ENCODE measurements around the gene WWOX.

WWOX gene

DNA sequence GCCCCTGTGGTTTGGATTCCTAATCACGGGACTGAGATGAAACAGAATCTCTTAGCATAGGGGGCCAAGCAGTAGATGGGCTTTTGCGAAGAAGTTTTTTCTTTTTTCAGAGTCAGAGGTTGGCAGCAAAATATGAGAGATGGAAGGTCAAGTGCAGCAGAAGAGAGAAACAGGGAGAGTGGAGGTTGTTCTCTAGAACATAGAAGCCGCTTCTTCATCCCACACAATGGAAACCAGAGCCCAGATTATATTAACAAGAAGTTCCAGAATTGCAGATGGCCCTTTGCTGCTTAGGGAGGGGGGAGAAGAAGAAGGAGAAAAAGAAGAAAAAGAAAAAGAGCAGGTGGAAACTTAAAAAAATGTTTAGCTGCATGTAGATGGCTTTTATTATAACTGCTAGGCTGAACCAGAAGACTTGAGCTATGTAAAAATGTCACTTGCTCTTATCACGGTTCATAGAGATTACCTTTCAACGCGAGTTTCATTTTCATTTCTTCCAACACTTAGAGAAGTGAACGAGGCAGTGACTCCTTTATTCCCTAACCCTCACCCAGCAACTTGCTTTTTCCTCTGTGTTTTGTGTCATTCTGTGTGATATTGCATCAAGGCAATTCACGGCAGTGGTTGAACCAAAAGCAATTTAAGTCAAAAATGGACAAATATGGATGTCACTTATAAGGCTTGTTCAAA is 737.5 kb downstream of the WWOX start:
- no peak for DNase-seq

DNA sequence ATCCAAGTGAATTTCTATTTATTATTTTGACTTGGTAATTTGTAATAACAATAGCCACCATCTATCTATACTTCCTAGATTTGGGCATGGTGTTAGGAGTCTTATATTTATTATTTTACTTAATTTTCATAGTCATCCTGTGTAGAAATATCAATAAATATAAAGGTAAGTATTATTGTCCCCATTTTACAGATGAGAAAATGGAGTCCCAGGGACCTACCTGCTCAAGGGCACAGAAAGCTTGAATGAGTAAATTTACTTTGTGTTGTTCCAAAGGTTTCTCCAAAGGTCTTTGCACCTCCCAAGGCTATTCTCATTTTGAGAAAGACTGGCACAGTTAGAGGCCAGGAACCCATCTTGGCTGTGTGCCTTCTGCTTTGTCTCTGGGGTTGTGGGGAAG is 738.3 kb downstream of the WWOX start:
- DNase-seq: no peak

DNA sequence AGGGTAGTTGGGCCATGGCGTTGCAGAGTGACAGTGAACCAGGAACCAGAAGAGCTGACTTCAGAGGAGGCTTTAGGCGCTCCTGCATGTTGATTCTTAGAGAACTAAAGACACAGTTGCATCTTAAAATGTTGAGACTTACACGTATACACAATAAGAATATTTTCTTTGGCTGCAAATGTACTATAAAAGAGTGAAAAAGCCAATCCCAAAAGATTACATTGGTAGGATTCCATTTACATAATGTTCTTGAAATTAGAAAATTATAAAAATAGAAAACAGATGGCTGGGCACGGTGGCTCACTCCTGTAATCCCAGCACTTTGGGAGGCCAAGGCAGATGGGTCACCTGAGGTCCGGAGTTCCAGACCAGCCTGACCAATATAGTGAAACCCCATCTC is 738.8 kb downstream of the WWOX start:
- DNase-seq: no peak

DNA sequence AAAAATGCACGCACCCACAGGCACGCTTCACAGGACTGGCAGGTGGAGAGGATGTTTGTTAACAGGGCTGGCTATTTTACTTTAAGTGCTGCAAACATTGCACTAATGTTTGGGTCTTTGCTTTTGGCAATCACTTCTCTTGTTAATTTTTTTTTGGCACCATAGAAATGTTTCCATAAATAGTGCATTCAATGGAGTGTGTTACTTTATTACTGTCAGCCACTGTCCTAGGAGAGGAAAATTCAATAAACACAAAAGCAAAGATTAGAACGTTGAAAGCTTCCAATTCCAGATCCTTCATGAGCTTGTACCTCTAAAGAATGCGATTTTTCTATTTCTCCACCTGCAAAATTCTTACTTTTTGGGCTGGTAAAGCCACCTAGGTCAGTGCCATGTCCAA is 743.5 kb downstream of the WWOX start:
- no peak for DNase-seq

DNA sequence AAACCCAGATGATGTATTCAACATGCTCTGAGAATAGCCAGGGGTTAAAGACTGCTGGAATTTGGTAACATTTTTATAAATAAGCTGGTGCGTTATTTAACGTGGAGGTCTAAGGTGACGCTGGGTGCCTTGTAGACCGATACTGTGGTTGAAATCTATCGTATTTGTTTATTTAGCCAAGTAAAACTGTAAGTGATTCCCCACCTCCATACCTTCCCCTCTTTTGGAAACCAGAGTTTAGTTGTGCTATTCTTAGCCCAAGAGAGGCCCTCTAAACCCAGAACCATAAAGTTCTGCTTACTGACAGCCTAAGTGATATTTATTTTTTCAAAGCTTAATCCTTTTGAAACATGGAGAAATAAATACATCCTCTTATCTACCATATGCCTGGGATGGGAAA is 744.5 kb downstream of the WWOX start:
- no peak for DNase-seq

DNA sequence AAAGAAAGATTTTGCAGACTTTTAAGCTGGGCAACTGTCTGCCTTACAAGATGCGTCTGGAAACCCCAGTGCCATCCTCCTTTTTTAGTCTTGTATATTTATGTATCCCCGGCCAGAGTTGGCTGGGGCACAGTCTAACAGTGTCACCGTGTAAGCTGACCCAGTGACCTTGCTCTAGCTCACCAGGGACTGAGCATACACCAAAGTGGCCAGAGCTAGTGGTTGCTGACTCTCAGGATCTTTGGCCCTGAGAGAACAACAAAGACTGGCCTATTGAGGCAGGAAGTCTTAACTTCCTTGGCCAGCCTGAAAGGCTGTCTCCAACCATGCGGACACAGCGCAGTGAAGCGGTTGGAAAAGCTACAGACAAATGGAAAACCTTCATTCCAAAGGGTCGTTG is 745.2 kb downstream of the WWOX start:
- DNase-seq: peak in 2 of 51 donors; percentile 0 to 11

DNA sequence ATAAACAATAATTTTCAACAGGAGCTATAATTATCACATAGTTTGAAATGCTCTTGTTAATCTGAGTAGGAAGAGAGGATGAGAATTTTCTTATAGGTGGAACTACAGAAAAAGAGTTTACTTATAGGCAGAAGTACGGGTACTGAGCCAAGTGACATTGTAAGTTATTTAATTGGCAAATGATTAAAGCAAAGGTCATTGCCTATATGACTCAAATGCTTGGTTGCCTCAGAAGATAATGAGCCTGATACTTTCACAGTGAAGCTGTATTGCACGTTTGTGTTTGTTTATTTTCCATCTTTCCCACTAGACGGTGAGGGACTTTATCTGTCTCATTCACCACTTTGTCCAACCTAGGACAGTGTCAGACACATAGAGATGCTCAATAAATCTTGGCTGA is 751.8 kb downstream of the WWOX start:
- DNase-seq: no peak

DNA sequence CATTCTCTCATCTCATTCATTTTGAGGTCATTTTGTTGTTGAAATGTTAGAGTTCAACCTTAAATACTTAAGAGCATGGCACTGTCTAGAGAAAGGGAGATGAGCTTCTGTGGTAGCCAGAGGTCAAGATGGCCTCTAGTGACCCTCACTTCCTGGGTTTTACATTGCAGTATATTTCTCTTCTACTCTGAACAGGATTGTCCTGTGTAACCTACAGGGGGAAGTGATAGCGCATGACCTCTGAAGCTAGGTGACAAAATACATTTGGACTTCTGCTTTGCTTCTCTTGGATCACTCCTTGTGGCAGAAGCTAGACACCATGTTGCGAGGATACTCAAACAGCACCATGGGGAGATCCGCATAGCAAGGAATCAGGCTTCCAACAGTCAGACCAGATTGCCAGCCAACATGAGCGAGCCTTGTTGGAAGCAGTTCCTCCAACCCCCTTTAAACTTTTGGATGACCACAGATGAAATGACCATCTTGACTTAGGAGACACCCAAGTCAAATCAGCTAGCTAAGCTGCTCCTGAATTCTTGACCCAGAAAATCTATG is 752.7 kb downstream of the WWOX start:
- no peak for DNase-seq

DNA sequence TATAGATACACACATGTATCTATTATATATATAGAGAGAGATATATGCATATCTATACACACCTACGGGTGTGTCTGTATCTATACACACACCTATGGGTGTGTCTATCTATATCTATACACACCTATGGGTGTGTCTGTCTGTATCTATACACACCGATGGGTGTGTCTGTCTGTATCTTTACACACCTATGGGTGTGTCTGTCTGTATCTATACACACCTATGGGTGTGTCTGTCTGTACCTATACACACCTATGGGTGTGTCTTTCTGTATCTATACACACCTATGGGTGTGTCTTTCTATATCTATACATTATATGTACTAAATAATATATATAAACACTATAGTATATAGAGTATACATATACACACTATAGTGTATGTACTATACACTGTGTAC is 762.6 kb downstream of the WWOX start:
- DNase-seq: no peak

DNA sequence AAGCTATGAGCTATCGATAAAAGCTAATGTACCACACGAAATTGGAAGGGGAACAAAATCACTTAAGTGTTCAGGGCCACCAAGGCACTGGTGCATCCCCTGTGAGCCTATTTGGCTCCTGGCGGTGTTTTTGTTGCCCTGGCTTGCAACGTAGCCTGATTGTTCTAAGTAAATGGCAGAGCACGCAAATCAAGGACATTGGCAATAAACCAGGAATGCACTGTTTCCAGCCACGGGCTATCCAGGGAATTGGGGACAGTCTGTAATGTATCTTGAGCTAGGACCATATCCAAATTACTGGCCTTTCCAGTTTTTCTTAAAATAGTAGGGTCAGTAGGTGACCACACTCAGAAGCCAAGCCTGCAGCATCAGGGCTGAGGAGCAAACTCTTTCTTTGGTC is 767.1 kb downstream of the WWOX start:
- DNase-seq: peak in 12 of 51 donors; percentile 0 to 43 (median 4)

DNA sequence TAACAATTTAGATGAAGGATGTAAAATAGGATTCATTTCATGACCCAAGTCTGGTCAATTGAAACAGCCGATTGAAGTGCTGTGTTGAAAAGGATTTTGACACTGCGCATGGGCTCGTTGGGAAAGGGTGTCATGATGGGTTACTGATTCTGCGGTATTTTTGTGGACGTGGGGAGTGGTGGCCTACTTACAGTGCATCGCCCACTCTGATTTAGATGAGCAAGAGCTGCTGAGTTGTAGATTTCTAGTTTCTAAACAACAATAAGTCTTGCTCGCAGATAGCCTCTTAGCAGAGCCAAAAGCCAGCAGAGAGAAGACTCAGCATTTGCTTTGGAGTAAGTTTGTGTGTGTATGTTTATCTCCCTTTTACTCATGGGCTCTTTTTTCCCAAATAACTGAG is 770.0 kb downstream of the WWOX start:
- no peak for DNase-seq

DNA sequence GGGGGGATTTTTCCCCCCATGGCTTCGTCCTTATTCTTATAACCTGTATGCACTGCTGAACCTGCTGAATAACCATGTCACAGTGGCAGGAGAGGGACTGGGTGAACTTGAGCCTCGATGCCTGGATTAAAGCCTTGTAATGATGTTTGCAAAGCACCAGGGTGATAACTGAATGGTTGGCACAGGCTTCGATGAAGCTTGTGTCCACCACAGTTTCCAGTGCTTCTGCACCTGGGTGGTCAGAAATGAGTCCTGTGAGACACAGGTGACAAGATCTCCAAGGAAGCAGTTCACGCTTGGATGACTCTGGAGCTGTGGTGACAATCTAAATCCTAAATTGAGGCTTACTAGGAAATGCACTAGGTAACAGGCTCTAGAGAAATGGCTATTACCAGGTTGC is 771.8 kb downstream of the WWOX start:
- DNase-seq: no peak

DNA sequence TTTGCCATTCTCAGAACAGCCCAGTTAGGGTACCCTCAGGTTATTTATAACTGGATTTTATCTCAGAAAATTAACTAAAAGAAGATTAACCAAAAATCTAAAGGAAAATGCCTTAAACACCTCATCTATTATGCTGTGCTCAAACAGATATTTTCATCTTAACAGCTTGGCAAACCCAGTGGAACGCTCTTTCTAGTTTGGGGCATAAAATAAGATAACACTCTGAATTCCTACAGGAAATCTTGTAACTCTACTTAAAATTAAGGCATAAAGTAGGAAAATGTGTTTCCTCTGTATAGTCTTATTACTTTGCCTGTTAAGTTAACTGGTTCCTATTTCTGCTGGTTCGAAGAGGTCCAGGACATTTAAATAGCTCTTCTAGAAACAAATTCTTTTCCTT is 777.2 kb downstream of the WWOX start:
- no peak for DNase-seq

DNA sequence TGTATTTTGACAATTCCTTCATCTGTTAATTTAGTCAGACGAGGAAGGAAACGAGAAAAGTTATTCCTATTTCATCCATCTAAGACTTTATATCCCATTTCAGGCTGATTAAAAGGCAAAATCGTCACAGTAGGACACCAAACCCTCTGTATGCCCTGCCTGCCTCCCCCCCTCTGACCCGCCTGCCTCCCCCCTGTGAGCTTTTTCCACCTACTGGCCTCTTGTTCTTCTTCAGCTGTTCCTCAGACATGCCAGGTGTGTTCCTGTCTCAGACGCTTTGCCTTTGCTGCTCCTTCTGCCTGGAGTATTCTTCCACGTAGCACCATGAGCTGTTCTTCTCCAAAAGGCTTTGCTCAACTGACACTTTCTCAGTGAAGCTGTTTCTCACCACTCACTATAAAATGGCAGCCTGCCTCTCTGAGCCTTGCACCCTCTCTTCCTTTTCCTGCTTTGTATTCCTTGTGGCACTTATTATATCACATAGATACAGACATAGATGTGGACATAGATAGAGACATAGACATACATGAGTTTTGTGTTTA is 777.7 kb downstream of the WWOX start:
- DNase-seq: no peak

DNA sequence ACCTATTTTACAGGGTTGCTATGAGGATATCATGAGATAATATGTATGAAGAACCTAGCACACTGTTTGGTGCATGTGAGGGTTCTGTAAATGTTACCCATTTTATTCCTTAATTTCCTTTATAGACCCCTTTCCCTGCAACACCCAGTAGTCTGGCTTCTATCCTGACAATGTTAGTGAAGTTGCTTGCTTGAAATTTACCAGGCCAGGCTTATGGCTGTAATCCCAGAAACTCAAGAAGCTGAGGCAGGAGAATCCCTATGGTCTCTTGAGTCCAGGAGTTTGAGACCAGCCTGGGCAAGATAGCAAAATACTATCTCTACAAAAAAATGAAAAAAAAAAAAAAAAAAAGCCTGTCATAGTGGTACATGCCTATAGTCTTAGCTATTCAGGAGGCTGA is 779.1 kb downstream of the WWOX start:
- DNase-seq: no peak

DNA sequence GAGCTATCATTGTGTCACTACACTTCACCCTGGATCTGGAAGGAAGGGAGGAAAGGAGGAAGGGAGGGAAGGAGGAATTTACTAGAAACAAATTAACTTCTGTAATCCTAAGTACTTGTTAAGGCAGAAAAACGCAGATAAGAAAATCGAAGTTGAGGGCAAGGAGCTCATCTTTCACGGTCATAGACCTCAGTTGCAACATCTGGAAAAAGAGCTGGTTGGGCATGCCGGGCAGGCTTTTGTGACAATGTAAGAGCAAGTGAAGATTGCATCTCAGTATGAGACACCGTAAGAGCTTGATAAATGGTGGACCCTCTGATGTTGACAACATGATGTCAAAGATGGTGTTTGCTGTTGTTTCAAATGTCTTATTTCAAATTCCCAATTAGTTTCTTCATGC is 779.6 kb downstream of the WWOX start:
- no peak for DNase-seq

DNA sequence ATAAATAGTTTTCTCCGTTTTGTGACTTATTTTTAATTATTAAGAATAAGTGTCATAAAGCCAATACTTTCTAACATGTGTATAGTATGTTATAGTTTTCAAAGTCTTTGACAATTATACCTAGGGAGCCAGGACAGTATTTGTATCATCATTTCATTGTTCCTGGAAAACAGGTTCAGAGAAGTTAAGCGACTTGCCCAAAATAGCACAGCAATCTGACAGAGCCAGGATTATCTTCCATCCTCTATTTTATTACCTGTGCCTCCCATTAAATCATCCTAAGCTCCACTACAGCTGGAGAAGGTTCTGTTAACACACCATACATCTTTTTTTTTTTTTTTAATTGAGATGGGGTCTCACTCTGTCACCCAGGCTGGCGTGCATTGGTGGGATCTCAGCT is 782.7 kb downstream of the WWOX start:
- DNase-seq: no peak

DNA sequence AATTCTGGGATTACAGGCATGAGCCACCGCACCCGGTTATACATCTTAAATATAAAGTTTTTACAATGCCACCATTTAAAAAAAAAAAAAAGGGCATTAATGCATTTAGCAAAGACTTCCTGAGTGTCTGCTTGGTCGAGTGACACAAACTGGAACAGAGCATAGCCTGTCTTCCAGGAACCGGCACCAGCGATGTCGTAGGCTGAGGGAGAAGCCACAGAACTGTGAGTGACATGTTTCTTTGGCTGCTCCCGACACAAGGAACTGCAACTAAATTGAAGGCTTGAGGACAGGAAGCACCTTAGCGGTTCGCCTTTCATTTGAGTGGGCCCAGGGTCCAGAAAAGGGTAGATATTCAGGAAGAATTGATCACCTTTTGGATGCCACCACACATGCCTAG is 783.3 kb downstream of the WWOX start:
- no peak for DNase-seq

DNA sequence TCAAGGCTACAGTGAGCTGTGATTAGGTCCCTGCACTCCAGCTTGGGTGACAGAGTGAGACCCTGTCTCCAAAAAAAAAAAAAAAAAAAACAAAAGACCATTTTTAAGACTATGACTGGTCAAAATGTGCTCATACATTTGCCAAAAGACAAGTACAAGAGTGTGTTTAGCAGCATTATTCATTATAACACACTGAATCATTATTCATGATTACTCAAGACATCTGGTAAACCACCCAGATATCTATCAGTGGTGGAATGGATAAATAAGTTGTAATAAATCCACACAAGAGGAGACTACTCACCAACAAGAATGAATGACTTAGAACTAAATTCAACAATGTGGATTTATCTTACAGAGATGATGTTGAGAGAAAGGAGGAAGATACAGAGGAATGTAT is 784.8 kb downstream of the WWOX start:
- DNase-seq: no peak

DNA sequence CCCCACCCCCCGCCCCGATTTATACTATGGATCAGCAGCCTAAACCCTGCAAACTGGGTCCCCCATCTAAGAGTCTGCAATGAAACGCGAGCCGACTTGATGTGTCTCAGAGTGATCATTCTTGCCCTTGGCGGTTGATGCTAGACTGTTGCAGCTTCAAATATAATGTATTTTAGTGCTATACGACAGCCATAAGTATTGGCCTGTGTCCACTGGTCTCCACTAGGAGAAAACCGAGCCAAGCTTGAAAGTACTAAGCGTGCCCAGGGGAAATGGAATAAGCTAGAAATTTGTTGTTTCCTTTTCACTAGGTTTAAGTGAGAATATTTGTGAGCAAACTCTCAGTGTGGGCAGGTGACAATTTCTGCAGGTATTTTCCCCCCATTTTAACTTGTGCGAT is 789.9 kb downstream of the WWOX start:
- no peak for DNase-seq

DNA sequence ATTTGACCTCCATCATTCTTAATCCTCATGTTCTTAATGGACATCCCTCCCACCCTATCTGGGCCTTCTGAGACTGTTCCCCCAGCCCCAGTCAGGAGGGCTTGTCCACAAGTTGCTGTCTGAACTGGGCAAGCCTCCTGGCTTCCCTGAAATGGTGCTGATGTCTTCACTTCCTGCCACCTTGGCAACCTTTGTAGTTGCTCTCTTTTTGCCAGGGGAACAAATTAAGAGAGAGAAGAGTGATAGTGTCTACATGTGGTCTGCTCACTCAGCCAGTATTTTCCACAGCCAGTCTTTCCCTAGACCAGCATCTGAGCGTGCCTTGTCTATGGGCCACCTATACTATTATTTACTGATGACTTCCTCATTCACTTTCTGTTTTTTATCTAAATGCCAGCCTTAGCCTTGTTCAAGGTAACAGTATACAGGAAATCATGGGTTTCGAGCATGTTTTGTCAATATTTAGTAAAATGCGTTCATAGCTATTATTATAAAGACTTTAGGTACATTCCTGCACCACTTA is 791.0 kb downstream of the WWOX start:
- no peak for DNase-seq

DNA sequence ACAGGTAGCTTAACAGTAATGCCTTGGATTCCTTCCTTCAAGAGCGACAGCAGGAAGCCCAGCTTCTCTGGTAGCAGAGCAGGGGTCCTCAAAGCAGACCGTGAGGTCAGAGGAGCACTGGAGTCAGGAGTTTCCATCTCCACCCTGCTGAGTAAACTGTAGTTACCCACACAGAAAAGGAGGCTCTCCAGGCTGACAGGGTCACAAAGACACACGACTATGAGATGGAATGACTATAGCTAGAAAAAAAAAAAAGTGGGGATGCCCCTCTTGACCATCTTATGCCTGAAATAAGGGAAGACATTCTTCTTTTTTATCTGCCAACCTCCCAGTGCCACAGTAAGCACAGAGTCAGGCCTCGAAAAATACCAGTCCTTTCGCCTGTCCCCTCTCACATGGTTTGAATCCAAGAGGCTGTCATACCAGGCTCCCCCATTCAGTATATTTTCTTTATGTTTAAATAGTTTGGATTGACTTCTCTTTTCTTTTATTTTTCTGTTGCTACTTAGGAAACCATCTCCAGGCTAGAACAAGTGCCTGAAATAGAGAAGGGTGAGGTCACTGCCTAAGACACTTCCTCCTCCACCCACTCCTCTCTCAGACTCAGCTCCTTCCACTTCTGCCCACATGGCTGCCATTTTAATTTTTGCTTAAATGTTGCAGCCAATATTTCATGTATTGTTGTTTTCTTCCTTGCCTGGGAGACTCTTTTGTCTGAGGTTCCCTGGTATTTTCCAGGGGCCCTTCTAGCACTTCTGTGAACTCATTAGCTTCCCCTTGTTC is 793.7 kb downstream of the WWOX start:
- DNase-seq: no peak

DNA sequence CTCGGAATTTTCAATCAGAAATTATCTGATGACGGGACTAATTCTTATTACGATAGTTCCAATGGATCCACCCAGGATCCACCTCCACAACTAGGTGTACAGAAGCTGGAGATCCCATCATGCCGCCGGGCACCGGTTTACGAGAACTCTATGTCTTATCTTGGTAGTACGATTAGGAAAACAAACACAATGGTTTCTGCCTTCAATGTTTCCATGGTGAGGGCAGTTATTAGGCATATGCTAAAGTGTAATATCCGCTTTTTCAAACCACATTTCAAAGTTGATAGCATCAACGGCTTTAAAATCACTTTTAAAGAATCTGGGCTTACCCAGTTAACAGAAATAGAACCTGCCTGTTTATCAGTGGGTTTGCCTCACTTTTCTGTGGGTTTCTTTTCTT is 795.4 kb downstream of the WWOX start:
- no peak for DNase-seq
